ENCODE measurements around the gene GUCY1A2. TPM values are rescaled to one million over a fixed set of nuclear protein-coding genes. Genes with fewer than 3 reads are reported as not detected.
A peak's percentile ranks its signal among the peaks of the same experiment; 100 is the strongest.

Gene GUCY1A2
- total and polyA plus RNA-seq, 2 donors (not counting 3 experiments of a cell fraction or from before 2014, with no cell fraction given), result 0.02 to 0.03 TPM

- Histone ChIP-seq H2AFZ (ENCODE audit: low read depth, low read length) (no peak overlapping the region), H3K27me3 (ENCODE audit: control insufficient read depth in 2 of 2, insufficient read depth in 2 of 2, low read length in 2 of 2) (no peaks in the 10 kb centered on the region), H3K9me3 (replicated peaks; ENCODE audit: control insufficient read depth, insufficient read depth, low read length) (no peaks in the 10 kb centered on the region), H3K4me2 (ENCODE audit: insufficient read depth, low read length) (no peak overlapping the region), H3K4me1 (ENCODE audit: control insufficient read depth, extremely low read depth, insufficient read depth, low read length) (no peaks in the 10 kb centered on the region), H3K27ac (ENCODE audit: insufficient read depth, low read depth, low read length) (no peak overlapping the region), H3K4me3 (replicated peaks in 1 of 3; ENCODE audit: insufficient read depth in 1 of 3, low read depth in 1 of 3, low read length in 3 of 3) (no peak overlapping the region), H3K36me3 (ENCODE audit: control insufficient read depth in 2 of 2, extremely low read depth in 1 of 2, insufficient read depth in 2 of 2, low read length in 2 of 2) (no peaks in the 10 kb centered on the region), H3K9me1 (replicated peaks; ENCODE audit: control insufficient read depth, extremely low read depth, insufficient read depth, low read length) (no peaks in the 10 kb centered on the region), H3K9ac (replicated peaks; ENCODE audit: extremely low read depth, insufficient read depth, low read length) (no peak overlapping the region), H3K79me2 (ENCODE audit: control insufficient read depth, insufficient read depth, low read length) (no peaks in the 10 kb centered on the region), H4K20me1 (replicated peaks; ENCODE audit: control insufficient read depth, extremely low read depth, insufficient read depth, low read length) (no peaks in the 10 kb centered on the region)
- dilution Hi-C loops (cut with MboI; ENCODE audit: extremely low pct_ligation_motif_present, low sequenced_read_pairs) (no loop called here), intact Hi-C loops (cut with micrococcal nuclease) (no loop called here)
- POLR2A ChIA-PET, result no interaction called here
- CTCF ChIA-PET, result no interaction called here
- peak; percentile 10 for DNase-seq (ENCODE audit: low read depth, low spot score)
- no TSS peak for BruUV-seq (replicated peaks)
- no peak for TF ChIP-seq EZH2 (IDR thresholded peaks at IDR 0.05; ENCODE audit: borderline replicate concordance, low read depth, low read length, severe bottlenecking)
- no peak for TF ChIP-seq MYC (IDR thresholded peaks at IDR 0.05; ENCODE audit: low read depth, low read length)
- TF ChIP-seq FOS (IDR thresholded peaks at IDR 0.05; ENCODE audit: borderline replicate concordance, insufficient read depth, low read length), result no peak
- TF ChIP-seq, protein P1, sequence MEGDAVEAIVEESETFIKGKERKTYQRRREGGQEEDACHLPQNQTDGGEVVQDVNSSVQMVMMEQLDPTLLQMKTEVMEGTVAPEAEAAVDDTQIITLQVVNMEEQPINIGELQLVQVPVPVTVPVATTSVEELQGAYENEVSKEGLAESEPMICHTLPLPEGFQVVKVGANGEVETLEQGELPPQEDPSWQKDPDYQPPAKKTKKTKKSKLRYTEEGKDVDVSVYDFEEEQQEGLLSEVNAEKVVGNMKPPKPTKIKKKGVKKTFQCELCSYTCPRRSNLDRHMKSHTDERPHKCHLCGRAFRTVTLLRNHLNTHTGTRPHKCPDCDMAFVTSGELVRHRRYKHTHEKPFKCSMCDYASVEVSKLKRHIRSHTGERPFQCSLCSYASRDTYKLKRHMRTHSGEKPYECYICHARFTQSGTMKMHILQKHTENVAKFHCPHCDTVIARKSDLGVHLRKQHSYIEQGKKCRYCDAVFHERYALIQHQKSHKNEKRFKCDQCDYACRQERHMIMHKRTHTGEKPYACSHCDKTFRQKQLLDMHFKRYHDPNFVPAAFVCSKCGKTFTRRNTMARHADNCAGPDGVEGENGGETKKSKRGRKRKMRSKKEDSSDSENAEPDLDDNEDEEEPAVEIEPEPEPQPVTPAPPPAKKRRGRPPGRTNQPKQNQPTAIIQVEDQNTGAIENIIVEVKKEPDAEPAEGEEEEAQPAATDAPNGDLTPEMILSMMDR (IDR thresholded peaks at IDR 0.05; ENCODE audit: extremely low read depth in 1 of 2, insufficient read depth in 1 of 2, low read depth in 1 of 2, low read length in 2 of 2), result no peak
- no peak for FAIRE-seq
Observed at GRCh38 chr11:106961518-106961917, 56.8 kb downstream of the GUCY1A2 start.

GRCh38 chr11:106961048-106961447 lies 57.2 kb downstream of the GUCY1A2 start:
- Histone ChIP-seq H3K9ac (replicated peaks; ENCODE audit: extremely low read depth, insufficient read depth, low read length) (no peak overlapping the region), H3K4me2 (ENCODE audit: insufficient read depth, low read length) (no peak overlapping the region), H3K79me2 (ENCODE audit: control insufficient read depth, insufficient read depth, low read length) (no peaks in the 10 kb centered on the region), H3K4me1 (ENCODE audit: control insufficient read depth, extremely low read depth, insufficient read depth, low read length) (no peaks in the 10 kb centered on the region), H4K20me1 (replicated peaks; ENCODE audit: control insufficient read depth, extremely low read depth, insufficient read depth, low read length) (no peaks in the 10 kb centered on the region), H3K27me3 (ENCODE audit: control insufficient read depth in 2 of 2, insufficient read depth in 2 of 2, low read length in 2 of 2) (no peaks in the 10 kb centered on the region), H3K36me3 (ENCODE audit: control insufficient read depth in 2 of 2, extremely low read depth in 1 of 2, insufficient read depth in 2 of 2, low read length in 2 of 2) (no peaks in the 10 kb centered on the region), H3K9me3 (replicated peaks; ENCODE audit: control insufficient read depth, insufficient read depth, low read length) (no peaks in the 10 kb centered on the region), H3K4me3 (replicated peaks in 1 of 3; ENCODE audit: insufficient read depth in 1 of 3, low read depth in 1 of 3, low read length in 3 of 3) (no peak overlapping the region), H3K9me1 (replicated peaks; ENCODE audit: control insufficient read depth, extremely low read depth, insufficient read depth, low read length) (no peaks in the 10 kb centered on the region), H2AFZ (ENCODE audit: low read depth, low read length) (no peak overlapping the region), H3K27ac (ENCODE audit: insufficient read depth, low read depth, low read length) (no peak overlapping the region)
- no TSS peak for BruUV-seq (replicated peaks)
- POLR2A ChIA-PET, result no interaction called here
- TF ChIP-seq MAX (IDR thresholded peaks at IDR 0.05; ENCODE audit: insufficient read depth, insufficient read length) (no peak), JUN (IDR thresholded peaks at IDR 0.05; ENCODE audit: borderline replicate concordance, insufficient read depth, insufficient read length, low read depth) (no peak), POLR2A (IDR thresholded peaks at IDR 0.05; ENCODE audit: low read depth, low read length) (no peak), POLR2AphosphoS5 (IDR thresholded peaks at IDR 0.05; ENCODE audit: insufficient read depth, low read depth, low read length) (no peak)
- intact Hi-C loops (cut with micrococcal nuclease) (no loop called here), dilution Hi-C loops (cut with MboI; ENCODE audit: extremely low pct_ligation_motif_present, low sequenced_read_pairs) (no loop called here)
- DNase-seq (ENCODE audit: low read depth, low spot score), result no peak
- CTCF ChIA-PET, result no interaction called here
- FAIRE-seq, result no peak
